Loucy (cell line): ENCODE results near the gene NDST4.

Source experiments
- H2AFZ ChIP-seq: fragments of 200-600 bp; sonication (generic); 2 replicates; pipeline ENCODE4 v1.6.0; 2016; ENCODE audit warnings: antibody characterized with exemption, mild to moderate bottlenecking, low read length, moderate library complexity
- H3F3A ChIP-seq: fragments of 200-600 bp; 2 replicates; pipeline ENCODE4 v1.6.0; 2016; ENCODE audit warnings: antibody characterized with exemption, low read depth, mild to moderate bottlenecking
- H3K27me3 ChIP-seq: fragments of 200-600 bp; sonication (generic); 2 replicates; pipeline ENCODE4 v1.6.1; 2014; ENCODE audit warnings: low read length, mild to moderate bottlenecking; ENCODE audit not compliant: insufficient read depth, poor library complexity, severe bottlenecking
- H3K36me3 ChIP-seq: fragments of 200-600 bp; sonication (generic); 2 replicates; pipeline ENCODE4 v1.6.1; 2016; ENCODE audit warnings: low read length; ENCODE audit not compliant: insufficient read depth
- H3K4me1 ChIP-seq: fragments of 200-600 bp; sonication (generic); 2 replicates; pipeline ENCODE4 v1.5.1; 2014; ENCODE audit warnings: low read length, mild to moderate bottlenecking; ENCODE audit not compliant: insufficient read depth, poor library complexity, severe bottlenecking
- H3K4me2 ChIP-seq: fragments of 200-600 bp; sonication (generic); 2 replicates; pipeline ENCODE4 v1.6.0; 2014; ENCODE audit warnings: antibody characterized with exemption, low read length, low read depth, mild to moderate bottlenecking; ENCODE audit not compliant: poor library complexity, severe bottlenecking
- H3K4me3 ChIP-seq: fragments of 200-600 bp; sonication (generic); 2 replicates; pipeline ENCODE4 v1.5.1; 2014; ENCODE audit warnings: low read length, mild to moderate bottlenecking, mixed read lengths; ENCODE audit not compliant: poor library complexity, severe bottlenecking
- H3K79me2 ChIP-seq: fragments of 200-600 bp; sonication (generic); 2 replicates; pipeline ENCODE4 v1.6.1; 2014; ENCODE audit warnings: low read length; ENCODE audit not compliant: insufficient read depth
- H3K9ac ChIP-seq: fragments of 200-600 bp; sonication (generic); 2 replicates; pipeline ENCODE4 v1.6.0; 2014; ENCODE audit warnings: mild to moderate bottlenecking, low read depth, low read length, moderate library complexity; ENCODE audit not compliant: poor library complexity, severe bottlenecking
- H3K9me2 ChIP-seq: fragments of 200-600 bp; sonication (generic); replicated peaks from 2 replicates; pipeline ENCODE4 v1.6.1; 2016; ENCODE audit warnings: low read depth, low read length, mixed read lengths
- H3K9me3 ChIP-seq: fragments of 200-600 bp; sonication (generic); 2 replicates; pipeline ENCODE4 v1.6.1; 2014; ENCODE audit warnings: mild to moderate bottlenecking, antibody characterized with exemption, low read length, low read depth; ENCODE audit not compliant: insufficient read depth
- H4K20me1 ChIP-seq: fragments of 200-600 bp; sonication (generic); 2 replicates; pipeline ENCODE4 v1.6.0; 2014; ENCODE audit warnings: antibody characterized with exemption, low read length, mild to moderate bottlenecking; ENCODE audit not compliant: insufficient read depth, poor library complexity, severe bottlenecking
- CTCF ChIP-seq: fragments of 200-600 bp; sonication (generic); conservative IDR thresholded peaks from 2 replicates; pipeline ENCODE4 v1.5.1; 2014; ENCODE audit warnings: mild to moderate bottlenecking, antibody characterized with exemption, low read length
- EZH2phosphoT487 ChIP-seq: fragments of 200-600 bp; IDR thresholded peaks from 2 replicates; pipeline ENCODE4 v1.6.1; 2018; ENCODE audit warnings: antibody characterized with exemption, mild to moderate bottlenecking, moderate library complexity, borderline replicate concordance

Gene NDST4

DNA sequence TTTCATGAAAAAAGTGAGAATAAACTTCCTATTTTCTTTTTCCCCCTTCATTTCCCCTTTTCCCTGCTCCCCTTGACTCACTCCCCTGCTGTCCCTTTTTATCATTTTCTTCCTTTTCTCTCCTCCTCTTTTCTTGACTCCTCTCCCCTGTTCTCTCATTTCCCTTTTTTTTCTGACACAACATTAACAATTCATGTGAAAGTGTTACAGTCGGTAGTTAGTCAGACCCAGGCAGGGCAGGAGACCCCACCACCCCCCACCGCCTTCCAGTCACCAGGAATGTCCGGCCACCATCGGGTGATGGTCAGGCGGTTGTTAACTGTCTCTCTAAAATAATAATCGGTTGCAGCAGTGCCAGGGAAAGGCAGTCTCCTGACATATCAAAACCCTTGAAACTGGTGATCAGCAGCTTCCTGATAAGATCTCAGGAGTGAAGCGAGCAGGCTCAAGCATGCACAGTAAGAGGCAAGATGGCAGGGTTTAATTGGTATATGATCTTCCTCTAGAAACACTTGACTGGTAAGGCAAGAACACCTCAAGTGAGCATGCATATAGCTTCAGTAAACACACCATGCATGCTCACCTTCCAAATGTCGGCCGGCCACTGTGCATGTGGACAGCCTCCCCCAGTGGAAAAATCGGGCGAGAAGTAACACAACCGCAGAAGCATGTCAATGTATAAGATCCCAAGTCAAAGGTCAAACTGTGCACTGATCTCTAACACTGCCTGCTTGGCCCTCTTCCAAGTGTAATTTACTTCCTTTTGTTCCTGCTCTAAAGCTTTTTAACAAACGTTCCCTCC lies 191.4 kb downstream of the NDST4 start:
- Histone ChIP-seq H3K27me3 (no peaks in the 10 kb centered on the region), H3K9ac (no peak overlapping the region), H4K20me1 (no peaks in the 10 kb centered on the region), H3K9me3 (no peaks in the 10 kb centered on the region), H3K79me2 (no peaks in the 10 kb centered on the region), H3K36me3 (no peaks in the 10 kb centered on the region), H3K4me3 (no peak overlapping the region), H3K4me1 (peaks cover 17% of the 10 kb centered on the region), H3K4me2 (no peak overlapping the region), H3F3A (no peaks in the 10 kb centered on the region), H2AFZ (no peak overlapping the region), H3K9me2 (no peaks in the 10 kb centered on the region)
- TF ChIP-seq EZH2phosphoT487 (no peak), CTCF (no peak)

DNA sequence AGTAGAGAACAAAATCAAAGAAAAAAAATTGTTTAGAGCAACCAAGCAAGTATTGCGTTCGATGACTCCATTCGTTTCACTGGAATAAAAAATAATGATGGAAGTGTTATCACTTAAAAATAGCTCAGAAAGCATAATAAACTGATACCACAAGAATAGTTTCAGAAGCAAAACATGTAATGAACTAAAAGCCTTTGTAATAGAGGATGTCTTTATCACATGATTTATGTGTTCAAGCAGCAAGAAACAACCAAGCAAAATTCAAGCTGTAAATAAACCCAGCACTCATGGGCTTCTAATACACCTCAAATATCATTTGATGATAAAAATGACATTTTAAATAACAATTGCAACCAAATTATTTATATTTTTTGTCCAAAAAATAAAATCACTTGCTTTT lies 192.2 kb downstream of the NDST4 start:
- no peak overlapping the region for H3K9ac ChIP-seq
- H3K79me2 ChIP-seq, result no peaks in the 10 kb centered on the region
- H3K4me1 ChIP-seq, result peaks cover 17% of the 10 kb centered on the region
- no peaks in the 10 kb centered on the region for H4K20me1 ChIP-seq
- no peaks in the 10 kb centered on the region for H3F3A ChIP-seq
- H3K27me3 ChIP-seq, result no peaks in the 10 kb centered on the region
- H2AFZ ChIP-seq, result no peak overlapping the region
- no peak overlapping the region for H3K4me3 ChIP-seq
- H3K9me2 ChIP-seq, result no peaks in the 10 kb centered on the region
- no peaks in the 10 kb centered on the region for H3K36me3 ChIP-seq
- H3K9me3 ChIP-seq, result no peaks in the 10 kb centered on the region
- TF ChIP-seq CTCF, result no peak
- TF ChIP-seq EZH2phosphoT487, result no peak
- H3K4me2 ChIP-seq, result no peak overlapping the region

GRCh38 chr4:114911111-114911510 lies 202.3 kb downstream of the NDST4 start:
- no peak for TF ChIP-seq CTCF
- no peak overlapping the region for H3K4me3 ChIP-seq

More at GRCh38 chr4:114911111-114911510, 202.3 kb downstream of the NDST4 start:
- Histone ChIP-seq H3K9me3 (no peaks in the 10 kb centered on the region), H3K79me2 (no peaks in the 10 kb centered on the region), H3K4me2 (no peak overlapping the region), H3K27me3 (no peaks in the 10 kb centered on the region), H2AFZ (no peak overlapping the region), H3K4me1 (no peaks in the 10 kb centered on the region), H4K20me1 (no peaks in the 10 kb centered on the region), H3F3A (no peaks in the 10 kb centered on the region), H3K9me2 (no peaks in the 10 kb centered on the region), H3K9ac (no peak overlapping the region), H3K36me3 (no peaks in the 10 kb centered on the region)
